Stimulated activated CD4-positive, alpha-beta T cell treated with anti-CD3 and anti-CD28 coated beads, Interleukin-15, amount 100 ng/mL, for 24 hours (primary cell): Measurements from ENCODE around the gene OOSP4A.
"Not testable (repeated sequence)": the region's sequence is repeated elsewhere in the genome, so short reads cannot be mapped to it uniquely, and the experiment has no call there.

Experiments used
- DNase-seq: peaks from one replicate; pipeline ENCODE4 v3.0.0-alpha.2; 2020

OOSP4A gene

GRCh38 chr11:59981106-59981770, 17.4 kb downstream of the OOSP4A start:
- DNase-seq = no peak

- DNase-seq = not testable (repeated sequence)
Measured at GRCh38 chr11:59982037-59982436, 18.2 kb downstream of the OOSP4A start.

- DNase-seq = no peak
Measured at GRCh38 chr11:59983212-59983611, 19.4 kb downstream of the OOSP4A start.

GRCh38 chr11:59984368-59984767, 20.5 kb downstream of the OOSP4A start:
- no peak for DNase-seq

- no peak for DNase-seq
Measured at GRCh38 chr11:59990421-59990820, 26.6 kb downstream of the OOSP4A start.

GRCh38 chr11:59992425-59992824, 28.6 kb downstream of the OOSP4A start:
- DNase-seq = no peak

GRCh38 chr11:59997800-59998199, 34.0 kb downstream of the OOSP4A start:
- no peak for DNase-seq

GRCh38 chr11:59999691-60000090, 35.9 kb downstream of the OOSP4A start:
- no peak for DNase-seq

- no peak for DNase-seq
Measured at GRCh38 chr11:60003729-60004128, 39.9 kb downstream of the OOSP4A start.

- DNase-seq = no peak
Measured at GRCh38 chr11:60005360-60005759, 41.5 kb downstream of the OOSP4A start.

- no peak for DNase-seq
Measured at GRCh38 chr11:60016881-60017280, 53.0 kb downstream of the OOSP4A start, which contains the start of gene OOSP4B. Gene OOSP4B (plus strand): TSS chr11:60017181.

GRCh38 chr11:60018058-60018457, 54.2 kb downstream of the OOSP4A start:
- DNase-seq = no peak
